MM.1S (cell line): Measurements from ENCODE around the gene TOMM6.

Experiments
- DNase-seq: peaks from one replicate; pipeline ENCODE4 v3.0.0-alpha.2; 2015
- H2AFZ ChIP-seq: fragments of 300-600 bp; sonication (generic); 2 replicates; pipeline ENCODE4 v1.6.0; 2016; ENCODE audit warnings: antibody characterized with exemption, low read length
- H3F3A ChIP-seq: fragments of 300-600 bp; sonication (generic); 2 replicates; pipeline ENCODE4 v1.6.1; 2016; ENCODE audit warnings: mild to moderate bottlenecking, antibody characterized with exemption, low read length, moderate library complexity, mixed read lengths; ENCODE audit not compliant: insufficient read depth
- H3K27ac ChIP-seq: fragments of 300-600 bp; sonication (generic); 2 replicates; pipeline ENCODE4 v1.5.1; 2016; ENCODE audit warnings: mild to moderate bottlenecking, low read length
- H3K27me3 ChIP-seq: fragments of 300-600 bp; sonication (generic); replicated peaks from 2 replicates; pipeline ENCODE4 v1.6.0; 2016; ENCODE audit warnings: low read length; ENCODE audit not compliant: insufficient read depth
- H3K36me3 ChIP-seq: fragments of 300-600 bp; sonication (generic); replicated peaks from 2 replicates; pipeline ENCODE4 v1.6.1; 2016; ENCODE audit warnings: mild to moderate bottlenecking, low read length, mixed read lengths; ENCODE audit not compliant: insufficient read depth
- H3K4me1 ChIP-seq: fragments of 300-600 bp; sonication (generic); 2 replicates; pipeline ENCODE4 v1.6.1; 2016; ENCODE audit warnings: low read length, mixed read lengths
- H3K4me2 ChIP-seq: fragments of 300-600 bp; sonication (generic); 2 replicates; pipeline ENCODE4 v1.6.0; 2016; ENCODE audit warnings: low read depth, low read length
- H3K4me3 ChIP-seq: fragments of 300-600 bp; sonication (generic); 2 replicates; pipeline ENCODE4 v1.5.1; 2016; ENCODE audit warnings: low read length, mixed read lengths
- H3K79me2 ChIP-seq: fragments of 300-600 bp; sonication (generic); 2 replicates; pipeline ENCODE4 v1.6.1; 2016; ENCODE audit warnings: mixed run types, low read length, mixed read lengths
- H3K9ac ChIP-seq: fragments of 300-600 bp; sonication (generic); 2 replicates; pipeline ENCODE4 v1.6.1; 2016; ENCODE audit warnings: low read length, mixed read lengths
- H3K9me2 ChIP-seq: fragments of 300-600 bp; sonication (generic); replicated peaks from 2 replicates; pipeline ENCODE4 v1.6.1; 2016; ENCODE audit warnings: mild to moderate bottlenecking, low read length, mixed read lengths; ENCODE audit not compliant: insufficient read depth
- H3K9me3 ChIP-seq: fragments of 300-600 bp; sonication (generic); replicated peaks from 2 replicates; pipeline ENCODE4 v1.6.1; 2016; ENCODE audit warnings: mild to moderate bottlenecking, low read length, mixed read lengths; ENCODE audit not compliant: insufficient read depth
- H4K20me1 ChIP-seq: fragments of 300-600 bp; sonication (generic); 2 replicates; pipeline ENCODE4 v1.6.1; 2016; ENCODE audit warnings: mild to moderate bottlenecking, low read length, moderate library complexity, mixed read lengths; ENCODE audit not compliant: insufficient read depth
- CTCF ChIP-seq: fragments of 300-600 bp; sonication (generic); IDR thresholded peaks from 2 replicates; pipeline ENCODE4 v1.5.1; 2016; ENCODE audit warnings: antibody characterized with exemption, low read length, mixed read lengths
- EZH2 ChIP-seq: fragments of 300-600 bp; sonication (generic); optimal IDR thresholded peaks from 2 replicates; pipeline ENCODE3; 2017; ENCODE audit warnings: low read depth, mild to moderate bottlenecking, antibody characterized with exemption, low read length, mixed read lengths
- EZH2phosphoT487 ChIP-seq: fragments of 300-600 bp; sonication (generic); IDR thresholded peaks from 2 replicates; pipeline ENCODE4 v1.6.1; 2018; ENCODE audit warnings: antibody characterized with exemption, low read length

TOMM6 gene

GRCh38 chr6:41796474-41796873, 9.0 kb downstream of the TOMM6 start:
- Histone ChIP-seq H3K27ac (no peak overlapping the region), H3F3A (no peaks in the 10 kb centered on the region), H3K36me3 (no peaks in the 10 kb centered on the region), H3K9me3 (no peaks in the 10 kb centered on the region), H3K9me2 (no peaks in the 10 kb centered on the region), H3K9ac (no peak overlapping the region), H3K4me2 (no peak overlapping the region), H2AFZ (no peak overlapping the region), H3K4me3 (no peak overlapping the region), H3K79me2 (no peaks in the 10 kb centered on the region), H4K20me1 (no peaks in the 10 kb centered on the region), H3K27me3 (no peaks in the 10 kb centered on the region), H3K4me1 (no peaks in the 10 kb centered on the region)
- no peak for DNase-seq
- TF ChIP-seq CTCF: no peak
- no peak for TF ChIP-seq EZH2
- no peak for TF ChIP-seq EZH2phosphoT487

GRCh38 chr6:41798901-41799558, 11.5 kb downstream of the TOMM6 start:
- Histone ChIP-seq H3K4me3 (no peak overlapping the region), H3K36me3 (no peaks in the 10 kb centered on the region), H4K20me1 (no peaks in the 10 kb centered on the region), H3K27me3 (no peaks in the 10 kb centered on the region), H3K4me1 (no peaks in the 10 kb centered on the region), H3K4me2 (no peak overlapping the region), H3K79me2 (no peaks in the 10 kb centered on the region; the same call in 1 of the 2 replicates), H3K9ac (no peak overlapping the region), H2AFZ (no peak overlapping the region), H3F3A (no peaks in the 10 kb centered on the region), H3K27ac (no peak overlapping the region), H3K9me3 (no peaks in the 10 kb centered on the region), H3K9me2 (no peaks in the 10 kb centered on the region)
- TF ChIP-seq EZH2: no peak
- no peak for TF ChIP-seq CTCF
- TF ChIP-seq EZH2phosphoT487: no peak
- DNase-seq: no peak

GRCh38 chr6:41799559-41799911, 12.0 kb downstream of the TOMM6 start:
- H3K4me3 ChIP-seq: no peak overlapping the region
- H3K9me2 ChIP-seq: no peaks in the 10 kb centered on the region
- TF ChIP-seq CTCF (no peak), EZH2 (no peak), EZH2phosphoT487 (no peak)
- no peaks in the 10 kb centered on the region for H3K36me3 ChIP-seq
- no peaks in the 10 kb centered on the region for H3K4me1 ChIP-seq
- no peak overlapping the region for H3K9ac ChIP-seq
- H3K4me2 ChIP-seq: no peak overlapping the region
- no peaks in the 10 kb centered on the region for H3F3A ChIP-seq
- H3K27me3 ChIP-seq: no peaks in the 10 kb centered on the region
- DNase-seq: no peak
- H3K27ac ChIP-seq: no peak overlapping the region
- H3K79me2 ChIP-seq: no peaks in the 10 kb centered on the region; the same call in 1 of the 2 replicates
- H4K20me1 ChIP-seq: no peaks in the 10 kb centered on the region
- no peak overlapping the region for H2AFZ ChIP-seq
- no peaks in the 10 kb centered on the region for H3K9me3 ChIP-seq
